ES-I3 (cell line): ENCODE results near the gene TSPY8.
"Not testable (repeated sequence)": the region's sequence is repeated elsewhere in the genome, so short reads cannot be mapped to it uniquely, and the experiment has no call there.

ENCODE experiments used
- H3K36me3 ChIP-seq: 2 replicates; pipeline ENCODE4 v1.6.1; 2013; ENCODE audit warnings: mild to moderate bottlenecking, low read length, control low read depth, moderate library complexity; ENCODE audit not compliant: insufficient read depth
- H3K4me1 ChIP-seq: 2 replicates; pipeline ENCODE4 v1.6.1; 2013; ENCODE audit warnings: mild to moderate bottlenecking, control low read depth, low read length; ENCODE audit not compliant: insufficient read depth
- H3K9ac ChIP-seq: 2 replicates; pipeline ENCODE4 v1.6.1; 2013; ENCODE audit warnings: low read depth, mild to moderate bottlenecking, low read length, moderate library complexity
- H3K9me3 ChIP-seq: 2 replicates; pipeline ENCODE4 v1.6.1; 2013; ENCODE audit warnings: mild to moderate bottlenecking, low read length, moderate library complexity; ENCODE audit not compliant: control insufficient read depth, insufficient read depth

The TSPY8 gene

GRCh38 chrY:9357497-9357896 is at the start of gene TSPY8:
TSS of gene TSPY8 (plus strand) at chrY:9357797. CDS start at chrY:9357843, 46 bp downstream.
- H3K36me3 ChIP-seq, H3K4me1 ChIP-seq, H3K9ac ChIP-seq, H3K9me3 ChIP-seq: not testable (repeated sequence)

- no peaks in the 10 kb centered on the region for H3K36me3 ChIP-seq
- H3K9me3 ChIP-seq, result no peaks in the 10 kb centered on the region
- no peak overlapping the region for H3K9ac ChIP-seq
- H3K4me1 ChIP-seq, result no peaks in the 10 kb centered on the region
Measured at GRCh38 chrY:9320996-9321395, 36.6 kb upstream of the TSPY8 start.

GRCh38 chrY:9337164-9337563 is 20.4 kb upstream of the TSPY8 start, which contains the start of gene TSPY4:
TSS of gene TSPY4 (plus strand) at chrY:9337464. CDS start at chrY:9337510, 46 bp downstream.
- H3K36me3 ChIP-seq, H3K9me3 ChIP-seq, H3K4me1 ChIP-seq, H3K9ac ChIP-seq: not testable (repeated sequence)

- H3K36me3 ChIP-seq, H3K9ac ChIP-seq, H3K9me3 ChIP-seq, H3K4me1 ChIP-seq: not testable (repeated sequence)
Measured at GRCh38 chrY:9396527-9396926, 38.9 kb downstream of the TSPY8 start.

GRCh38 chrY:9398121-9398520 is 40.5 kb downstream of the TSPY8 start, which contains the start of gene TSPY3:
TSS of gene TSPY3 (plus strand) at chrY:9398421. CDS start at chrY:9398467, 46 bp downstream.
- H3K36me3 ChIP-seq, H3K9me3 ChIP-seq, H3K4me1 ChIP-seq, H3K9ac ChIP-seq: not testable (repeated sequence)
